ENCODE measurements around the gene PTPRM.

PTPRM gene

GRCh38 chr18:7870266-7870665, 303.1 kb downstream of the PTPRM start:
- no peak for DNase-seq

GRCh38 chr18:7870855-7871254, 303.7 kb downstream of the PTPRM start:
- no peak for DNase-seq

GRCh38 chr18:7871560-7872456, 304.7 kb downstream of the PTPRM start:
- DNase-seq = no peak

GRCh38 chr18:7872569-7872968, 305.5 kb downstream of the PTPRM start:
- no peak for DNase-seq

GRCh38 chr18:7873316-7873715, 306.2 kb downstream of the PTPRM start:
- DNase-seq = no peak

- DNase-seq = no peak
Observed at GRCh38 chr18:7876354-7877104, 309.4 kb downstream of the PTPRM start.

- no peak for DNase-seq
Observed at GRCh38 chr18:7877609-7878008, 310.5 kb downstream of the PTPRM start.

GRCh38 chr18:7878265-7879211, 311.4 kb downstream of the PTPRM start:
- no peak for DNase-seq

GRCh38 chr18:7879717-7880116, 312.6 kb downstream of the PTPRM start:
- no peak for DNase-seq

- DNase-seq = no peak
Observed at GRCh38 chr18:7885865-7886264, 318.7 kb downstream of the PTPRM start.

- DNase-seq = no peak
Observed at GRCh38 chr18:7886436-7886835, 319.3 kb downstream of the PTPRM start.

- DNase-seq = no peak
Observed at GRCh38 chr18:7889515-7889914, 322.4 kb downstream of the PTPRM start.

- no peak for DNase-seq
Observed at GRCh38 chr18:7890075-7890474, 323.0 kb downstream of the PTPRM start.

- no peak for DNase-seq
Observed at GRCh38 chr18:7892556-7892955, 325.4 kb downstream of the PTPRM start.

GRCh38 chr18:7894592-7894991, 327.5 kb downstream of the PTPRM start:
- DNase-seq = no peak

GRCh38 chr18:7895346-7895745, 328.2 kb downstream of the PTPRM start:
- no peak for DNase-seq

- no peak for DNase-seq
Observed at GRCh38 chr18:7896161-7896560, 329.0 kb downstream of the PTPRM start.

GRCh38 chr18:7896805-7897518, 329.8 kb downstream of the PTPRM start:
- DNase-seq = no peak

- no peak for DNase-seq
Observed at GRCh38 chr18:7898181-7898580, 331.1 kb downstream of the PTPRM start.

- DNase-seq = no peak
Observed at GRCh38 chr18:7899078-7899477, 332.0 kb downstream of the PTPRM start.

- DNase-seq = no peak
Observed at GRCh38 chr18:7900091-7900490, 333.0 kb downstream of the PTPRM start.

- DNase-seq = no peak
Observed at GRCh38 chr18:7901657-7902056, 334.5 kb downstream of the PTPRM start.

Data from right kidney (tissue), 1 donor.